Smooth muscle cell (in vitro differentiated cells): Measurements from ENCODE around the gene NIT2. TPM values are rescaled to one million over a fixed set of nuclear protein-coding genes. Genes with fewer than 3 reads are reported as not detected.

Experiments used
- DNase-seq: peaks from one replicate; lab custom pipeline; 2025; ENCODE audit not compliant: unreplicated experiment; lab: John Stamatoyannopoulos, UW
- H2AFZ ChIP-seq: fragments of 200-600 bp; sonication (generic); 2 replicates; pipeline ENCODE4 v1.6.0; 2016; ENCODE audit warnings: antibody characterized with exemption, low read depth, mild to moderate bottlenecking
- H3F3A ChIP-seq: fragments of 200-600 bp; sonication (generic); 2 replicates; pipeline ENCODE4 v1.6.0; 2017; ENCODE audit warnings: antibody characterized with exemption, low read depth
- H3K27ac ChIP-seq: fragments of 200-600 bp; sonication (generic); 2 replicates; pipeline ENCODE4 v1.5.1; 2016; ENCODE audit warnings: low read depth, mild to moderate bottlenecking
- H3K27me3 ChIP-seq: fragments of 200-600 bp; sonication (generic); 2 replicates; pipeline ENCODE4 v1.6.1; 2016; ENCODE audit warnings: low read depth, mild to moderate bottlenecking
- H3K36me3 ChIP-seq: fragments of 200-600 bp; sonication (generic); 2 replicates; pipeline ENCODE4 v1.5.1; 2016; ENCODE audit warnings: low read depth
- H3K4me1 ChIP-seq: fragments of 200-600 bp; sonication (generic); 2 replicates; pipeline ENCODE4 v1.5.1; 2016; ENCODE audit warnings: low read depth
- H3K4me2 ChIP-seq: fragments of 200-600 bp; sonication (generic); 2 replicates; pipeline ENCODE4 v1.6.0; 2016; ENCODE audit warnings: mild to moderate bottlenecking
- H3K4me3 ChIP-seq: fragments of 200-600 bp; sonication (generic); 2 replicates; pipeline ENCODE4 v1.5.1; 2016; ENCODE audit warnings: mild to moderate bottlenecking
- H3K79me2 ChIP-seq: fragments of 200-600 bp; sonication (generic); 2 replicates; pipeline ENCODE4 v1.6.0; 2016; ENCODE audit warnings: low read depth, mild to moderate bottlenecking
- H3K9ac ChIP-seq: fragments of 200-600 bp; sonication (generic); 2 replicates; pipeline ENCODE4 v1.6.0; 2016; ENCODE audit warnings: low read depth
- H3K9me3 ChIP-seq: fragments of 200-600 bp; sonication (generic); replicated peaks from 2 replicates; pipeline ENCODE4 v1.5.1; 2016; ENCODE audit warnings: low read depth
- H4K20me1 ChIP-seq: fragments of 200-600 bp; sonication (generic); 2 replicates; pipeline ENCODE4 v1.6.0; 2016; ENCODE audit warnings: low read depth
- WGBS: methylation state at CpG from one replicate; pipeline ENCODE4 v1.1.7; 2016; ENCODE audit warnings: low lambda C conversion rate; 5-methylcytosine and 5-hydroxymethylcytosine counted together
- polyA plus RNA-seq: library from polyadenylated mRNA; unstranded; fragments of >200 nt; fragmentation: Nextera tagmentation; extraction: Ambion mirVana; gene quantifications from 2 replicates; pipeline ENCODE4 v1.2.1, GENCODE V29; 2016
- total RNA-seq: library from RNA; depleted of rRNA; stranded (reverse); fragments of >200 nt; gene quantifications from 2 replicates; pipeline ENCODE4 v1.2.3, GENCODE V29; 2014
- TF ChIP-seq, protein P1 (sequence below): fragments of 200-600 bp; sonication (generic); IDR thresholded peaks from 2 replicates; pipeline ENCODE4 v1.5.1; 2017; ENCODE audit warnings: borderline replicate concordance, mild to moderate bottlenecking, antibody characterized with exemption; ENCODE audit not compliant: insufficient read depth, poor library complexity, severe bottlenecking

NIT2 gene
- total and polyA plus RNA-seq, 2 experiments from 2014 or later, result 16.5 to 46.5 TPM

DNA sequence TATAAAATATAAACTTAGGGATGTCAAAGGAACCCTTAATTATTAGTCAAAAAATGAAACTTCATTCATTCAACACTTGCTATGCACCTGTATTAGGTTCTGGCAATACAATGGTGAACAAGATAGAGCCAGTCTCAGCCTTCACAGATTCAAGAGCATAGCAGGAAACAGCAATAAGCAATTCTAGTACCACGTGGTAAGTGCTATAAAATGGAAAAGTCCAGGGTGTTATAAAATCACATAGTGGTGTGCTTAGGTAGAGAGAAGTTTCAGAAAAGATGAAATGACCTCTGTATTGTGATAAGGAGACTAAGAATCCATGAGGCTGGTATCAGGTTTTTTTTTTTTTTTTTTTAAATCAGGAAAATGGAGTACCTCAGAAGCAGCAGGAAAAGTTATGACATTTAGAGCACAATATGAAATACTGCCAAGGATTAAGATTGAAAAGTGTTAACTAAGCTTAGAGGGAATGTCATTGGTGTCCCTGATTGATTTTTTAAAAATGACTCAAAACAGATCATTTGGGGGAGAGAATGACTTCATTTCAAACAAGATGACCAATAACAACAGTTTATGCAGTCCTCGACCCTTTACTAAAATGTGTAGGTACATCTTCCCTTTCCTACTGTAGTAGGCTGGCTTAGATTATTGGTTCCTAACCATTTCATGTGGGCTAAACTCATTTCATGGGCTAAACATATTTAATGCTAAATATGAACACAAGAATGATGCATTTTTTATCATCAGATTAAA, 61.3 kb downstream of the NIT2 start:
- Histone ChIP-seq H4K20me1 (peaks cover 94% of the 10 kb centered on the region), H3K4me1 (peaks cover 17% of the 10 kb centered on the region), H3K4me3 (no peak overlapping the region), H3K9me3 (no peaks in the 10 kb centered on the region), H3F3A (no peaks in the 10 kb centered on the region), H3K27ac (no peak overlapping the region), H3K9ac (no peak overlapping the region), H3K4me2 (no peak overlapping the region), H3K27me3 (no peaks in the 10 kb centered on the region), H3K79me2 (peaks cover 100% of the 10 kb centered on the region), H2AFZ (no peak overlapping the region), H3K36me3 (no peaks in the 10 kb centered on the region)
- TF ChIP-seq, protein P1, sequence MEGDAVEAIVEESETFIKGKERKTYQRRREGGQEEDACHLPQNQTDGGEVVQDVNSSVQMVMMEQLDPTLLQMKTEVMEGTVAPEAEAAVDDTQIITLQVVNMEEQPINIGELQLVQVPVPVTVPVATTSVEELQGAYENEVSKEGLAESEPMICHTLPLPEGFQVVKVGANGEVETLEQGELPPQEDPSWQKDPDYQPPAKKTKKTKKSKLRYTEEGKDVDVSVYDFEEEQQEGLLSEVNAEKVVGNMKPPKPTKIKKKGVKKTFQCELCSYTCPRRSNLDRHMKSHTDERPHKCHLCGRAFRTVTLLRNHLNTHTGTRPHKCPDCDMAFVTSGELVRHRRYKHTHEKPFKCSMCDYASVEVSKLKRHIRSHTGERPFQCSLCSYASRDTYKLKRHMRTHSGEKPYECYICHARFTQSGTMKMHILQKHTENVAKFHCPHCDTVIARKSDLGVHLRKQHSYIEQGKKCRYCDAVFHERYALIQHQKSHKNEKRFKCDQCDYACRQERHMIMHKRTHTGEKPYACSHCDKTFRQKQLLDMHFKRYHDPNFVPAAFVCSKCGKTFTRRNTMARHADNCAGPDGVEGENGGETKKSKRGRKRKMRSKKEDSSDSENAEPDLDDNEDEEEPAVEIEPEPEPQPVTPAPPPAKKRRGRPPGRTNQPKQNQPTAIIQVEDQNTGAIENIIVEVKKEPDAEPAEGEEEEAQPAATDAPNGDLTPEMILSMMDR, result no peak
- no peak for DNase-seq
- WGBS, result 91% methylated on average over 2 of the region's 2 CpGs

DNA sequence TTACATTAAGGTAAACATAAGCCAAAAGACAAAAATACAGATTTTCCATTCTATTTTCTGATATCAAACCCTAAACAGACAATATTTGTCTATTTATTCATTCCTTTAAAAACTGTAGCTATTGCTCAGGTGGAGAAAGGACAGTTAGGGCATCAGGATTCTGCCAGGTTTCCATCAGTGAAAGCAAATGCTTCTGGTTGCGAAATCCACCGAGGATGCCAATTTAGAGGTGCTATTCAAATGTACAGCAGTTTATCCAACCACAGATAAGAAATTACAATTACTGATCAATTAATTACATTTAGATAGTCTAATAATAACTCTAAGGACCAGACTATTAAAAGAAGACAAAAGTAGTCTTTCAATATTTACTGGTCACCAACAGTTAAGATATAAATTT, 62.4 kb downstream of the NIT2 start:
- Histone ChIP-seq H3K27ac (no peak overlapping the region), H3K4me2 (peak overlapping the region; percentile 16), H3F3A (no peaks in the 10 kb centered on the region), H3K9me3 (no peaks in the 10 kb centered on the region), H2AFZ (no peak overlapping the region), H3K4me3 (no peak overlapping the region), H3K36me3 (no peaks in the 10 kb centered on the region), H4K20me1 (peaks cover 88% of the 10 kb centered on the region), H3K4me1 (peaks cover 17% of the 10 kb centered on the region), H3K79me2 (peaks cover 92% of the 10 kb centered on the region), H3K9ac (no peak overlapping the region), H3K27me3 (no peaks in the 10 kb centered on the region)
- TF ChIP-seq, protein P1, result no peak
- WGBS, result 92% methylated on average over 2 of the region's 2 CpGs
- no peak for DNase-seq

DNA sequence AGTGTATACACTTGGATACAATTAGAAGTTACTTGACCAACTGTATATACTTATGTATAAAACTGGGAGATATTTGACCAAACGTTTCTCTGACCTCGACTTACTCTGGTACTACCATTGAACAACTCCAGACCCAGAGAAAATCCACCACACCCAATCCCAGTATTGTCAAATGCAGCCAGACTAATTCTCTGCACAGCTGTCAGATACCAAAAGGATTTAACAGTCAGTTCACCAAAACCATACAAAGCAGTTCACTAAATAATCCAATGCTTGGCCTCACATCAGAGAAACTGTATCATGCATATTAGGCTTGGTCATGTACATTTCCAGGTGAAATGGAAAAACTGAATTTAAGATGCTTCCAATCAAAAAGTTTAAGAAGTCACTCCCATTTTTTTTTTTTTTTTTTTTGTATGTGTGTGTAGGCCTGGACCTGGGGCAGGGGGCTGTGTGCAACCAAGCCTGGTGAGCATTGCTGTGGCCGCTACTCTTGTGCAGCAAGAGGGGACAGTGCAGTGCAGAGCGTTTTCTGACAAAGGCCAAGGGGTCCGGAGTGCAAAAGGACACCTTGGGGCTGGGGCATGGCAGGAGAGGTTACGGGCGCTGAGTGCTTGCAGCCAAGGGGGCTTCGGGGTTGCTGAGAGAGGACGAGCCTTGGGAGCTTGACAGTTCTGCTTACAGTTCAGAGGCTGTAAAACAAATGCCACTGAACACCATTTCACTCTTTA, 64.9 kb downstream of the NIT2 start:
- Histone ChIP-seq H3K4me3 (peak overlapping the region; percentile 83), H2AFZ (no peak overlapping the region), H3K4me2 (peak overlapping the region; percentile 96), H3K79me2 (peaks cover 90% of the 10 kb centered on the region), H3F3A (no peaks in the 10 kb centered on the region), H3K27me3 (no peaks in the 10 kb centered on the region), H3K9ac (peak overlapping the region; percentile 94), H3K4me1 (peaks cover 25% of the 10 kb centered on the region), H3K27ac (peak overlapping the region; percentile 96), H3K36me3 (no peaks in the 10 kb centered on the region), H4K20me1 (peaks cover 62% of the 10 kb centered on the region), H3K9me3 (no peaks in the 10 kb centered on the region)
- DNase-seq, result no peak
- WGBS, result 57% methylated on average over 9 of the region's 9 CpGs
- TF ChIP-seq, protein P1, result no peak

DNA sequence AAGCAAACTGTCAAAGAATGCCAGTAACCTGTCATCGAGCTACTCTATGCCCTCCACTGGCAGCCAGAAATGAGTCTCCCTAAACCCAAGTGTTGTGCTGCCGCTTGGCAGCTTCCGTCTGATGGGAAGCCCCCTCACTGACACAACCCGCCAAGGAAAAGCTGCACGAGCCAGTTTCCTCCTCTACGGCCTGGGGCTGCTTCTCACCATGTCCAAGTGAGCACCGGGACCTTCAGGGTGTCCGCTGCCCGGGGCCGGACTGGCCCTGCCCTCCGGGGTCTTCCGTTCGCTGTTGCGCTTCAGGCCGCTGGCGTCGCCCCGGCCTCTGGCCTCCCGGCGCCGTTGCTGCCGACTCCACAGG, 65.8 kb downstream of the NIT2 start:
- peak overlapping the region; percentile 83 for H3K4me3 ChIP-seq
- no peaks in the 10 kb centered on the region for H3K36me3 ChIP-seq
- peaks cover 81% of the 10 kb centered on the region for H3K79me2 ChIP-seq
- H3K4me1 ChIP-seq, result peaks cover 25% of the 10 kb centered on the region
- no peaks in the 10 kb centered on the region for H3K9me3 ChIP-seq
- TF ChIP-seq, protein P1, result no peak
- H3K9ac ChIP-seq, result peak overlapping the region; percentile 94
- H3K4me2 ChIP-seq, result peak overlapping the region; percentile 96
- peak overlapping the region; percentile 96 for H3K27ac ChIP-seq
- H3K27me3 ChIP-seq, result no peaks in the 10 kb centered on the region
- H3F3A ChIP-seq, result no peaks in the 10 kb centered on the region
- peak overlapping the region; percentile 91 for H2AFZ ChIP-seq
- peaks cover 53% of the 10 kb centered on the region for H4K20me1 ChIP-seq
- 3% methylated on average over 22 of the region's 22 CpGs for WGBS
- DNase-seq, result no peak
